ENCODE data around the gene SIGLEC6.
A peak's percentile ranks its signal among the peaks of the same experiment; 100 is the strongest.

The SIGLEC6 gene

GRCh38 chr19:51531349-51532315 is at the start of gene SIGLEC6:
Gene SIGLEC6, minus strand, starts transcription at chr19:51531670. Its CDS starts 22 bp downstream, at chr19:51531648.
- no peak for DNase-seq (ENCODE audit: low spot score)

DNA sequence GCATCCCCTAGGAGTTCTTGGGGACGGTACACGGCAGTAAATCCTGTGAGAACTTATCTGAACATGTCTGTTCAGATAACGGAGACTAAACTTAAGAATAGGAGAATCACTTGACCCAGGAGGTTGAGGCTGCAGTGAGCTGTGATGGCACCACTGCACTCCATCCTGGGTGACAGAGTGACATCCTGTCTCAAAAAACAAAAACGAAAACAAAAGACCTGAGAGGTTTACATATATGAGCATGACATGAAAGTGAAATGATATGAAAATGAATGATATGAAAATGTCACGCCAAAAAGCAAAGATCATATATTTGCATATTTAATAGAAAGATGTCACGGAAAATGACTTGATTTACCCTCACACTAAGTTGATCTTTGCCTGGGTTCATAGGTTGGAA is 45.4 kb upstream of the SIGLEC6 start:
- no peak for DNase-seq (ENCODE audit: low spot score)

DNA sequence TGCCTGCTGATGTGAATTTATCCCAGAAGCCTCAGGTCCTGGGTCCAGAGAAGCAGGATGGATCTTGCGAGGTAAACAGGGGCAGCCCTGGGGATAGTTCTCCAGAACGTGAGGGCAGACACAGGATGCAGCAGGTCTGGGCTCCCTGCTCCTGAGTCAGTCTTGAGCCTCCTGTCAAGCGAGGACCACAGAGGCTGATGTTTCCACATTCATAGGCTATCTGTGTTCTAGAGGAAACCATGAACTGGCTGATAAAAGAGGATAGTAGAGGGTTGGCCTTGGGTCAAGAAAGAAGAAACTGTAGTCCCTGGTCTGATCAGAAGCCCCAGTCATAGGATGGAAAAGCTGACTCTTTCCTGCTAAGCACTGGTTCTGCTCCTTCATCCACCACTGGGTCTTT is 41.9 kb upstream of the SIGLEC6 start:
- DNase-seq (ENCODE audit: low spot score), result peak; percentile 32

GRCh38 chr19:51572908-51573307 is 41.4 kb upstream of the SIGLEC6 start:
- peak; percentile 81 for DNase-seq (ENCODE audit: low spot score)

DNA sequence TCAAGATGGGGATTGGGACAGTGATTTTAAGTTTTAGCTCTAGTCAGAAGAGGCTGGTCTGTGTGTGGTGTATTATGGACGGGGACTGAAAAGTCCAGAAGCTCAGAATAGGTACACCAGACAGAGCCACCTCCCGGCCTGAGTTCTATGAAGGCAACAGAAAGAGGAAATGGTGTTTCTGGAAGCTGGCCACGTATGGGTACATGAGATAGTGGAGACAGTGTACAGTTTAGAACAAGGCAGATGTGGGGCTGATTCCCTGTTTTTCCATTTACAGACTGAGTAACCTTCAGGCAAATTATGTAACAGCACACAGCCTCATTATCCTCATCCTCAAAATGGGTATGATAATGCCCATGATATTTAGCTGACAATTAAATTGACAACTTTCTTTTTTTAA is 40.9 kb upstream of the SIGLEC6 start:
- DNase-seq (ENCODE audit: low spot score), result no peak

DNA sequence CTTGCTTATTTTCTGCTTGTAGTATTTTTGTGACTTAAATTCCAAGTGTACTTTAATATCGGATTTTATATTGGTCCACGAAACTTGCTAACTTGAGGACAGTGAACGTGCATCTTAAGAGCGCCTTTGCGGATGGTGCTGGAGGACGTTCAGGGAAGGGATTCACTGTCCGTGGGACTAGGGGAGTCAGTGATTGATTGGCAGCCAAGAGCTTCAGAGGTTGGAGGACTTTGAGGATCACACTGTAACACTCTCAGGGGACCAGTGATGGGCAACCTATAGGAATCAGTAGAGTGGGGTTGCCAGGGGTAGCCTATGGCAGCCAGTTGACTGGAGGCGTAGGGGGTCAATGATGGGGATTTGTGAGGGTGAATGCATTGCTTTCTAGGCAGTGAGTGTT is 40.1 kb upstream of the SIGLEC6 start:
- no peak for DNase-seq (ENCODE audit: low spot score)

- DNase-seq (ENCODE audit: low spot score), result peak; percentile 84
Observed at GRCh38 chr19:51570962-51571575, 39.6 kb upstream of the SIGLEC6 start, which contains the start of gene ZNF175. Gene ZNF175, plus strand, starts transcription at chr19:51571283. Its CDS starts 2,047 bp downstream, at chr19:51573330.

GRCh38 chr19:51568456-51568855 is 37.0 kb upstream of the SIGLEC6 start:
- no peak for DNase-seq (ENCODE audit: low spot score)

DNA sequence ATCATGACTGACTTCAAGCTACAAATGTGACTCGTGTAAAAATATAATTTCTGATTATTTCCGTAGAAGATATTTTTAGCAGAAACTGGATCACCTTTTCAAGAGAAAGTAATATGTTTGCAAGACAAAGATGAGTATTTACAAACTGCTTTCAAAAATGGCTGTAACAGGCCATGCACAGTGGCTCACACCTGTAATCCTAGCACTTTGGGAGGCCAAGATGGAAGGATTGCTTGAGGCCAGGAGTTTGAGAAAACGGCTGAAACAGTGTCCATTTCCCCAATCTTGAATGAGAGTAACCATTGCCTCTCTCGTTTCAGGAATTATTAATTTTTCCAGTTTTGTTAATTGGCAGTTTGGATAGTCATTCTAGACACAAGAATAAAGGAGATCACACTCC is 36.1 kb upstream of the SIGLEC6 start:
- no peak for DNase-seq (ENCODE audit: low spot score)

- DNase-seq (ENCODE audit: low spot score), result no peak
Observed at GRCh38 chr19:51566489-51567100, 35.1 kb upstream of the SIGLEC6 start.

DNA sequence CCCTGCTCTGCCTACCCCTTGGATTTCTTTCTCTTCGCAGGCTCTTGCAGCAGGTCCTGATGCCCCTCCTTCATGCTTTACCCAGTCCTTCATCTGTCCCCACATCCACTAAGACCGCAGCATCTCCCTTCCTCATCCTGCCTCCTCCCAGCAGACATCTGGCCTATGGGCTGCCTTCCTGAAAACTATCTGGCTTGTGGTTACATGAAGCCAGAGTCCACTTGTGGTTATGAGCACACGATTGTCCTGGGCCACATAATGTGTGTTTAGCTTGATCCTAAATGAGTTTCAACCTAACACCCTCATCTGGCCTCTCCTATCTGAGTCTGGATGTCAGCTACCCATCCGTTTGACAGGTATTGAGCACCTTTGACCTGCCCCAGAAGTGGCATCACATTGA is 34.1 kb upstream of the SIGLEC6 start:
- DNase-seq (ENCODE audit: low spot score), result no peak

GRCh38 chr19:51564791-51565190 is 33.3 kb upstream of the SIGLEC6 start:
- no peak for DNase-seq (ENCODE audit: low spot score)

GRCh38 chr19:51560339-51560738 is 28.9 kb upstream of the SIGLEC6 start:
- DNase-seq (ENCODE audit: low spot score), result no peak

DNA sequence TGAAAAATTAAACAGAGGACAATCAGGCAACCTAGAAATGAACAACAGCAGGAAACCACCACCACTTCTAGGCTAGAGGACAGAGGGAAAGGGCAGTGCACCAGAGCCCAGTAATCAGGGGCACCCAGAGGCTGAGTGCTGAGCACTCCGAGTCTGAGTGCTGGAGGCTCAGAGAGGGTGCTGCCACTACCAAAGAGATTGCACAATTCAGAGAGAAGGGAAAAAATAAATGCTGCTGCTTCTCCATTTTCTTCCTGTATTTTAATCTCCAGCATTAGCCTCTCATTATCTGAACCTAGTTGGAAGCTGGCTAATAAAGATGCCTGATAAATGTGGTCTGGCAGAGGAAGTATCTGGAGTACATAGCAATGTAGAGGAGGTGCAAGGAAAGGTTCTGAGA is 27.8 kb upstream of the SIGLEC6 start:
- no peak for DNase-seq (ENCODE audit: low spot score)

DNA sequence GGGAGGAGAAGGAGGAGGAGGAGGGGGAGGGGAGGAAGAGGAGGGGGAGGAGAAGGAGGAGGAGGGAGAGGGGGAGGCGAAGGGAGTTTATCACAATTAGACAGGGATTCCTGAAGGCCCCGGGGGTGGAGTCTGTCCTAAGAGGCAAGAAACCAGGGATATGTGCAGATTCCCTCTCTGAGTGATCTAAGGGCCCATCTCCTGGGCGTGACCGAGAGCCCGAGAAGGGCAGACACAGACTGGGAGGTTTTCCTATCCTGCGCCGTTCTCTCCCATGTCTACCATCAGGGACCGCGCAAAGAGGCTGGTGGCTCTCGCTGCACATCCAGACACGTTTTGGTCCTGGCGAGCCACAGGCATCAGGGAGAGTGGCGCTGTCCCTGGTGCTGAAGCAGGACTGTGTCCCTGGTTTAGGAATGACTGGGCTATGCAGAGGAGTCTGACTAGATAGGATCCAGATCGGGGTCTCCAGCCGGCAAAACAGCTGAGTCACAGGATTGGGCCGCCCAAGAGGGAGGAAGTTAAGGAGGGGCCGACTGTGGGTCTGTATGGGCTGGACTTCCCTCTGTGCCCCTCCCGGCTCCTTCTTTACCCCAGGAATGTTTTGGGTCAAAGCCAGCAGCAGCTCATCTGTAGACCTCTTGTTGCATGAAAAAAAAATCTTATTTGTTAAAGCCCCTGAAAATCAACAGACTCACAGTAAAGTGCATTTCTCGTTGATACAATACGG is 21.7 kb upstream of the SIGLEC6 start:
- peak; percentile 63 for DNase-seq (ENCODE audit: low spot score)

- DNase-seq (ENCODE audit: low spot score), result no peak
Observed at GRCh38 chr19:51552608-51552995, 21.1 kb upstream of the SIGLEC6 start.

GRCh38 chr19:51551673-51552432 is 20.4 kb upstream of the SIGLEC6 start:
- DNase-seq (ENCODE audit: low spot score), result no peak

DNA sequence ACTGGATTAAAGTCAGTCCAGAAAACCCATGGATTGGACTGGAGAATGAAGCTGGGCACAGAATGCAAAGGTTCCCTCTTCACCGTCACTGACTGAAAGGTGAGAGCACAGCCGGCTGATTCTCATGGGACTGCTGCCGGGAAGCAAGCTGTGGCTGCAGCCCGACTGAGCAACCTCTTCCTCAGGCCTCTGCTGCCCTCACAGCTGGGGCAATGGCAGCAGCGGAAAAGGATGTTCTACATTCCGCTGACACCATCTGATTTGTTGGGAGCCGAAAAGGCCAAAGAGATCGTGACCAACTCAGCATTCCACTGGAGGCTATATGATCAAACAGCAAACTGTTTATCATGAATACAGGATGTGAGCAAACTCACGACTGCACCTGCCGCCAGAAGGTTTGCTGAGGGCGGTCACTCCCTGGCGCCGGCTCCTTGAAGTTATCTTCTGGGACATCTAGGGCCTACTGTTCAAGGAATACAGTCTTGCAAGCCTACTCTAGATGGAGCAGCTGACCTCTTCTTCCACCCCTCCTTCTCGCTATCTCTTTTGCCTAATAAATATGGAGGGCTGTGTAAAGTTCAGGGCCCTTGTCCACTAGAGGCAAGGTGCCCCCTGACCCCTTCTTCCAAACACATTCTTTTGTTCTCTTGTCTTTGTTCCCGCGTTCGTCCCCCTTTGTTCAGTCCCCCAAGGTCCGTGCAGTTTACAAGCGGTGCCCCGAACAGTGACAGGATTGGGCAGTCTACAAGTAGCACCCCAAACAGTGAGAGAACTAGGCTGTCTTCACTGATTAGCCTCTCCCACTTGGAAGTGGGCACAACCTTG is 19.6 kb upstream of the SIGLEC6 start:
- no peak for DNase-seq (ENCODE audit: low spot score)

DNA sequence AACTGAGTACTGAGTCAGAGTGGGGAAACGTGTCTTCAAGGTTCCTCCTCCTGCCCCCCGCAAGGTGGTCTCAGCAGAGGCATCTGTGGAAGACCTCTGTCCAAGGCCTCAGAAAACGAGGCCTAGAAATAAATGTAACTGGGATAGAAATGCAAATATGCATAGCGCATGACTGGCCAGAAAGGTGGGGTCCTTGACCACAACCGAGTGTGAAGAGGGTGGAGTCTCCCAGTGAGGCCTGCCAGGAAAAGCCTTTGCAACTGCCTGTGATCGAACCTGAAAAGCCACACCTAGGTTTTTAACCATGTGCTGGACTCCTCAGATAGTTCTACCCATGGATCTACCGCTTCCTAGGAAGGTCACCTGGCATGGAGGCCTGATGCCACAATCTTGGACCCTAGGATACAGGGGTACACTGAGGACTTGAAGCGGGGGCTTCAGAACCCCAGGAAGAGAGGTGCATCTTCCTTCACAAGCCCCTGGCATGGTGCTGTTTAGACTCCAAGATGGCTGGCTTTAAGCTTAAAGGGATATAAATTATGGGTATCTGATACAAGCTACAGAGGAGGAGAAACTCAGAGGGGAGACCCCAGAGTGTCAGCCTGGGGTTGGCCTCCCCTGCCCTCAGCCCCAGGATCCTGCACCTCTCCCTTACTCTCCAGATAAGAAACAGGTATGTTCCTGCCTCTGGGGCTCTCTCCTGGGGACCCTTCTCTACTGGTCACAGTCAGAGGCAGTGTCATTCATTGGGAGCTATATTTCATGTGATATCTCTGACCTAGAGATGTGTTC is 18.3 kb upstream of the SIGLEC6 start:
- no peak for DNase-seq (ENCODE audit: low spot score)

- DNase-seq (ENCODE audit: low spot score), result no peak
Observed at GRCh38 chr19:51548891-51549305, 17.4 kb upstream of the SIGLEC6 start.
